HL-60 (cell line): ENCODE results near the gene SLC2A8.

ENCODE experiments used
- DNase-seq, 2 experiments: peaks; one replicate each; pipeline ENCODE4 v3.0.0-alpha.2; 2010 to 2020; ENCODE audit warnings: low read depth in 1 of 2, low spot score in 1 of 2
- H3K27ac ChIP-seq: fragments of 250-450 bp; sonication (Bioruptor Pico); replicated peaks from 2 replicates; pipeline ENCODE4 v1.5.1; 2020; ENCODE audit warnings: mild to moderate bottlenecking, moderate library complexity
- H3K27me3 ChIP-seq: fragments of 250-450 bp; sonication (Bioruptor Pico); 2 replicates; pipeline ENCODE4 v1.5.1; 2021; ENCODE audit warnings: mild to moderate bottlenecking, moderate library complexity; ENCODE audit not compliant: insufficient read depth, poor library complexity, severe bottlenecking
- H3K4me3 ChIP-seq: replicated peaks from 2 replicates; pipeline ENCODE4 v1.5.1; 2011; ENCODE audit warnings: mild to moderate bottlenecking, control low read depth, low read length; ENCODE audit not compliant: insufficient read depth
- CTCF ChIP-seq: IDR thresholded peaks from one replicate; pipeline ENCODE4 v1.5.1; 2011; ENCODE audit warnings: low read length, control low read depth, inconsistent platforms; ENCODE audit not compliant: insufficient read depth
- GABPA ChIP-seq: IDR thresholded peaks from 2 replicates; pipeline ENCODE4 v1.6.1; 2012; ENCODE audit warnings: low read depth
- POLR2AphosphoS5 ChIP-seq: IDR thresholded peaks from 2 replicates; pipeline ENCODE4 v1.6.1; 2012; ENCODE audit warnings: low read depth
- REST ChIP-seq: IDR thresholded peaks from 2 replicates; pipeline ENCODE4 v1.6.1; 2012; ENCODE audit warnings: low read depth; ENCODE audit not compliant: insufficient replicate concordance
- SPI1 ChIP-seq: IDR thresholded peaks from 2 replicates; pipeline ENCODE4 v1.6.1; 2012; ENCODE audit warnings: low read depth, mild to moderate bottlenecking, borderline replicate concordance

Gene SLC2A8

GRCh38 chr9:127349483-127350113, 47.4 kb upstream of the SLC2A8 start:
- Histone ChIP-seq H3K27me3 (no peaks in the 10 kb centered on the region), H3K4me3 (no peak overlapping the region), H3K27ac (no peak overlapping the region)
- no peak for DNase-seq
- no peak for TF ChIP-seq POLR2AphosphoS5
- no peak for TF ChIP-seq CTCF
- no peak for TF ChIP-seq GABPA
- no peak for TF ChIP-seq SPI1
- TF ChIP-seq REST: no peak

- TF ChIP-seq REST (no peak), GABPA (no peak), POLR2AphosphoS5 (no peak), SPI1 (no peak), CTCF (no peak)
- no peak overlapping the region for H3K4me3 ChIP-seq
- H3K27ac ChIP-seq: no peak overlapping the region
- no peaks in the 10 kb centered on the region for H3K27me3 ChIP-seq
- no peak for DNase-seq
Measured at GRCh38 chr9:127351182-127352166, 45.5 kb upstream of the SLC2A8 start.

GRCh38 chr9:127353882-127354281, 43.1 kb upstream of the SLC2A8 start:
- no peak overlapping the region for H3K27ac ChIP-seq
- no peak overlapping the region for H3K4me3 ChIP-seq
- no peaks in the 10 kb centered on the region for H3K27me3 ChIP-seq
- TF ChIP-seq REST (no peak), GABPA (no peak), SPI1 (no peak), CTCF (no peak), POLR2AphosphoS5 (no peak)
- DNase-seq: no peak
